Left ventricle myocardium inferior (tissue), 1 donor: Measurements from ENCODE around the gene ZMIZ1. TPM values are rescaled to one million over a fixed set of nuclear protein-coding genes. Genes with fewer than 3 reads are reported as not detected.

Experiments
- DNase-seq: peaks from one replicate; pipeline ENCODE4 v3.0.0-alpha.2; 2020
- H3K27ac ChIP-seq: fragments of 200-600 bp; replicated peaks from 2 replicates; pipeline ENCODE4 v1.8.0; 2021
- H3K27me3 ChIP-seq: fragments of 200-600 bp; 2 replicates; pipeline ENCODE4 v1.8.0; 2021; ENCODE audit warnings: low read depth
- H3K36me3 ChIP-seq: fragments of 200-600 bp; 2 replicates; pipeline ENCODE4 v1.8.0; 2021
- H3K4me1 ChIP-seq: fragments of 200-600 bp; 2 replicates; pipeline ENCODE4 v1.8.0; 2021
- H3K4me3 ChIP-seq: fragments of 200-600 bp; 2 replicates; pipeline ENCODE4 v1.8.0; 2021; ENCODE audit warnings: mild to moderate bottlenecking, moderate library complexity
- H3K9me3 ChIP-seq: fragments of 200-600 bp; replicated peaks from 2 replicates; pipeline ENCODE4 v1.8.0; 2021
- CTCF ChIP-seq: fragments of 200-600 bp; IDR thresholded peaks from 2 replicates; pipeline ENCODE4 v1.8.0; 2021; ENCODE audit warnings: antibody characterized with exemption, mild to moderate bottlenecking, borderline replicate concordance
- intact Hi-C: fragments of 100-400 bp; cut with micrococcal nuclease; formaldehyde crosslinking; loops from one replicate; pipeline ENCODE4 v1.11.0; 2022
- total RNA-seq: library from RNA; stranded (reverse); fragmentation: NEBNext Ultra II Directional; extraction: Animal tissue kit (Norgen Biotek cat#: 25700); gene quantifications from one replicate; pipeline ENCODE4 v1.2.1, GENCODE V29; 2021
- donor health status: DM: no; HTN: yes; CAD: no; lungs with severe emphysema.

ZMIZ1 gene
- total RNA-seq, 1 donor from 2014 or later, result 55.9 TPM

- Histone ChIP-seq H3K27ac (peak overlapping the region; percentile 82), H3K4me1 (peaks cover 99% of the 10 kb centered on the region), H3K27me3 (no peaks in the 10 kb centered on the region), H3K4me3 (peak overlapping the region; percentile 9), H3K9me3 (no peaks in the 10 kb centered on the region), H3K36me3 (peaks cover 22% of the 10 kb centered on the region)
- intact Hi-C loops, result no loop called here
- DNase-seq, result no peak
- no peak for TF ChIP-seq CTCF
Observed at GRCh38 chr10:79260811-79261740, 192.3 kb downstream of the ZMIZ1 start.

GRCh38 chr10:79262131-79262530, 193.4 kb downstream of the ZMIZ1 start:
- intact Hi-C loops, result no loop called here
- Histone ChIP-seq H3K4me3 (no peak overlapping the region), H3K9me3 (no peaks in the 10 kb centered on the region), H3K36me3 (peaks cover 12% of the 10 kb centered on the region), H3K27ac (peak overlapping the region; percentile 82), H3K27me3 (no peaks in the 10 kb centered on the region), H3K4me1 (peaks cover 99% of the 10 kb centered on the region)
- no peak for TF ChIP-seq CTCF
- DNase-seq, result no peak

- intact Hi-C loops, result no loop called here
- H3K27me3 ChIP-seq, result no peaks in the 10 kb centered on the region
- peaks cover 8% of the 10 kb centered on the region for H3K36me3 ChIP-seq
- H3K4me3 ChIP-seq, result no peak overlapping the region
- H3K27ac ChIP-seq, result peak overlapping the region; percentile 93
- H3K9me3 ChIP-seq, result no peaks in the 10 kb centered on the region
- DNase-seq, result no peak
- TF ChIP-seq CTCF, result no peak
- peaks cover 100% of the 10 kb centered on the region for H3K4me1 ChIP-seq
Observed at GRCh38 chr10:79262959-79263746, 194.4 kb downstream of the ZMIZ1 start.

GRCh38 chr10:79263939-79264338, 195.2 kb downstream of the ZMIZ1 start:
- Histone ChIP-seq H3K4me1 (peaks cover 100% of the 10 kb centered on the region), H3K4me3 (no peak overlapping the region), H3K27me3 (no peaks in the 10 kb centered on the region), H3K9me3 (no peaks in the 10 kb centered on the region), H3K27ac (peak overlapping the region; percentile 93), H3K36me3 (peaks cover 8% of the 10 kb centered on the region)
- TF ChIP-seq CTCF, result no peak
- intact Hi-C loops, result no loop called here
- DNase-seq, result no peak

GRCh38 chr10:79264942-79265341, 196.2 kb downstream of the ZMIZ1 start:
- TF ChIP-seq CTCF, result no peak
- H3K4me3 ChIP-seq, result peak overlapping the region; percentile 40
- no peaks in the 10 kb centered on the region for H3K9me3 ChIP-seq
- H3K27ac ChIP-seq, result peak overlapping the region; percentile 93
- H3K4me1 ChIP-seq, result peaks cover 100% of the 10 kb centered on the region
- peaks cover 8% of the 10 kb centered on the region for H3K36me3 ChIP-seq
- intact Hi-C loops, result no loop called here
- DNase-seq, result peak; percentile 63
- no peaks in the 10 kb centered on the region for H3K27me3 ChIP-seq
